Measurements from ENCODE around the gene OBSCN. TPM values are rescaled to one million over a fixed set of nuclear protein-coding genes. Genes with fewer than 3 reads are reported as not detected.

Gene OBSCN
- total and polyA plus RNA-seq, 2 donors (not counting 3 experiments of a cell fraction or from before 2014, with no cell fraction given) = 1.5 to 2.9 TPM

- no TSS peak for BruUV-seq (replicated peaks)
- dilution Hi-C loops (cut with MboI; ENCODE audit: extremely low pct_ligation_motif_present, low sequenced_read_pairs) = no loop called here
- H2AFZ ChIP-seq (ENCODE audit: low read depth, low read length) = no peak overlapping the region
- peaks cover 23% of the 10 kb centered on the region for H3K4me1 ChIP-seq (ENCODE audit: control insufficient read depth, extremely low read depth, insufficient read depth, low read length)
- no peaks in the 10 kb centered on the region for H4K20me1 ChIP-seq (replicated peaks; ENCODE audit: control insufficient read depth, extremely low read depth, insufficient read depth, low read length)
- no peak overlapping the region for H3K9ac ChIP-seq (replicated peaks; ENCODE audit: extremely low read depth, insufficient read depth, low read length)
- TF ChIP-seq MAX (IDR thresholded peaks at IDR 0.05; ENCODE audit: insufficient read depth, insufficient read length) = no peak
- no peak for TF ChIP-seq MYC (IDR thresholded peaks at IDR 0.05; ENCODE audit: low read depth, low read length)
- no peak for TF ChIP-seq POLR2A (IDR thresholded peaks at IDR 0.05; ENCODE audit: low read depth, low read length)
- TF ChIP-seq FOS (IDR thresholded peaks at IDR 0.05; ENCODE audit: borderline replicate concordance, insufficient read depth, low read length) = no peak
- TF ChIP-seq POLR2AphosphoS5 (IDR thresholded peaks at IDR 0.05; ENCODE audit: insufficient read depth, low read depth, low read length) = no peak
- no peak for TF ChIP-seq JUN (IDR thresholded peaks at IDR 0.05; ENCODE audit: borderline replicate concordance, insufficient read depth, insufficient read length, low read depth)
- no peak for TF ChIP-seq EZH2 (IDR thresholded peaks at IDR 0.05; ENCODE audit: borderline replicate concordance, low read depth, low read length, severe bottlenecking)
- TF ChIP-seq GATA2 (IDR thresholded peaks at IDR 0.05; ENCODE audit: insufficient read depth, insufficient read length, low read depth, low read length) = no peak
- TF ChIP-seq CTCF (IDR thresholded peaks at IDR 0.05; ENCODE audit: extremely low read depth in 1 of 2, insufficient read depth in 1 of 2, low read depth in 1 of 2, low read length in 2 of 2) = no peak
- no peak overlapping the region for H3K4me2 ChIP-seq (ENCODE audit: insufficient read depth, low read length)
- ChIA-PET POLR2A (no interaction called here), CTCF (no interaction called here)
- peaks cover 1% of the 10 kb centered on the region for H3K79me2 ChIP-seq (ENCODE audit: control insufficient read depth, insufficient read depth, low read length)
- no peaks in the 10 kb centered on the region for H3K36me3 ChIP-seq (ENCODE audit: control insufficient read depth in 2 of 2, extremely low read depth in 1 of 2, insufficient read depth in 2 of 2, low read length in 2 of 2)
- intact Hi-C loops (cut with micrococcal nuclease) = loop anchor here (10.0 kb wide), 1 partner anchor 377 kb away; no protein-coding TSS in a partner anchor
- H3K27me3 ChIP-seq (ENCODE audit: control insufficient read depth in 2 of 2, insufficient read depth in 2 of 2, low read length in 2 of 2) = no peaks in the 10 kb centered on the region
- no peaks in the 10 kb centered on the region for H3K9me3 ChIP-seq (replicated peaks; ENCODE audit: control insufficient read depth, insufficient read depth, low read length)
- DNase-seq (ENCODE audit: low read depth, low spot score) (no peak), FAIRE-seq (no peak)
- H3K9me1 ChIP-seq (replicated peaks; ENCODE audit: control insufficient read depth, extremely low read depth, insufficient read depth, low read length) = no peaks in the 10 kb centered on the region
- no peak overlapping the region for H3K4me3 ChIP-seq (replicated peaks in 1 of 3; ENCODE audit: insufficient read depth in 1 of 3, low read depth in 1 of 3, low read length in 3 of 3)
- no peak overlapping the region for H3K27ac ChIP-seq (ENCODE audit: insufficient read depth, low read depth, low read length)
Measured at GRCh38 chr1:228161362-228161761, 46.5 kb upstream of the OBSCN start.
